GM06990 (cell line): ENCODE results near the gene F2R.

Experiments
- DNase-seq: peaks from one replicate; pipeline ENCODE4 v3.0.0-alpha.2; 2011; ENCODE audit not compliant: insufficient read length; ENCODE audit errors: extremely low read depth
- H3K27me3 ChIP-seq: replicated peaks from 2 replicates; pipeline ENCODE4 v1.6.0; 2011; ENCODE audit warnings: low read length; ENCODE audit not compliant: control insufficient read depth, insufficient read depth
- H3K36me3 ChIP-seq: 2 replicates; pipeline ENCODE4 v1.5.1; 2011; ENCODE audit warnings: low read length; ENCODE audit not compliant: control insufficient read depth, insufficient read depth
- H3K4me3 ChIP-seq: replicated peaks from 2 replicates; pipeline ENCODE4 v1.5.1; 2011; ENCODE audit warnings: low read depth, mild to moderate bottlenecking, control low read depth, low read length
- CTCF ChIP-seq: IDR thresholded peaks from 2 replicates; pipeline ENCODE4 v1.5.1; 2011; ENCODE audit warnings: low read length, control low read depth, mild to moderate bottlenecking, inconsistent platforms; ENCODE audit not compliant: insufficient read depth, poor library complexity, severe bottlenecking

Gene F2R

DNA sequence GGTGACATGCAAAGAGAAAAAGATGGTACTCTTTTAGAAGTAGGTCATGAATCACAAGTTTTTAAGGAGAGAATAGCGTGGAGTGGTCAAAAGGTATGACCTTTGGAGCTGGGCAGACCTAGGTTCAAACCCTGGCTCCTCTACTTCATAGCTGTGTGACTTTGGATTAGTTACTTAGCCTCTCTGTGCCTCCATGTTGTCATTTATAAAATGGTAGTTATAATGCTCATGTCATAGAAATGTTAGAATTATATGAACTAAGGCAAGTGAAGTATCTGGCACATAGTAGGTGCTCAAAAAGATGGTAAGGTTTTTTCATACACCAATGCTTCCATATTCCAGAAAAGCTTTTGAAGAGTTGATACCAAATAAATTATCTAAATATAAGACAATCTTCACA, 7.3 kb downstream of the F2R start:
- H3K27me3 ChIP-seq, result no peaks in the 10 kb centered on the region
- no peak overlapping the region for H3K4me3 ChIP-seq
- no peak for TF ChIP-seq CTCF
- DNase-seq, result no peak
- no peaks in the 10 kb centered on the region for H3K36me3 ChIP-seq

GRCh38 chr5:76723906-76724305, 8.0 kb downstream of the F2R start:
- H3K27me3 ChIP-seq, result no peaks in the 10 kb centered on the region
- no peaks in the 10 kb centered on the region for H3K36me3 ChIP-seq
- no peak for TF ChIP-seq CTCF
- no peak for DNase-seq
- no peak overlapping the region for H3K4me3 ChIP-seq

- H3K4me3 ChIP-seq, result no peak overlapping the region
- no peak for DNase-seq
- no peaks in the 10 kb centered on the region for H3K36me3 ChIP-seq
- TF ChIP-seq CTCF, result no peak
- no peaks in the 10 kb centered on the region for H3K27me3 ChIP-seq
Measured at GRCh38 chr5:76724871-76725270, 8.9 kb downstream of the F2R start.

- no peak overlapping the region for H3K4me3 ChIP-seq
- DNase-seq, result no peak
- H3K27me3 ChIP-seq, result no peaks in the 10 kb centered on the region
- no peaks in the 10 kb centered on the region for H3K36me3 ChIP-seq
- no peak for TF ChIP-seq CTCF
Measured at GRCh38 chr5:76728965-76729364, 13.0 kb downstream of the F2R start.

DNA sequence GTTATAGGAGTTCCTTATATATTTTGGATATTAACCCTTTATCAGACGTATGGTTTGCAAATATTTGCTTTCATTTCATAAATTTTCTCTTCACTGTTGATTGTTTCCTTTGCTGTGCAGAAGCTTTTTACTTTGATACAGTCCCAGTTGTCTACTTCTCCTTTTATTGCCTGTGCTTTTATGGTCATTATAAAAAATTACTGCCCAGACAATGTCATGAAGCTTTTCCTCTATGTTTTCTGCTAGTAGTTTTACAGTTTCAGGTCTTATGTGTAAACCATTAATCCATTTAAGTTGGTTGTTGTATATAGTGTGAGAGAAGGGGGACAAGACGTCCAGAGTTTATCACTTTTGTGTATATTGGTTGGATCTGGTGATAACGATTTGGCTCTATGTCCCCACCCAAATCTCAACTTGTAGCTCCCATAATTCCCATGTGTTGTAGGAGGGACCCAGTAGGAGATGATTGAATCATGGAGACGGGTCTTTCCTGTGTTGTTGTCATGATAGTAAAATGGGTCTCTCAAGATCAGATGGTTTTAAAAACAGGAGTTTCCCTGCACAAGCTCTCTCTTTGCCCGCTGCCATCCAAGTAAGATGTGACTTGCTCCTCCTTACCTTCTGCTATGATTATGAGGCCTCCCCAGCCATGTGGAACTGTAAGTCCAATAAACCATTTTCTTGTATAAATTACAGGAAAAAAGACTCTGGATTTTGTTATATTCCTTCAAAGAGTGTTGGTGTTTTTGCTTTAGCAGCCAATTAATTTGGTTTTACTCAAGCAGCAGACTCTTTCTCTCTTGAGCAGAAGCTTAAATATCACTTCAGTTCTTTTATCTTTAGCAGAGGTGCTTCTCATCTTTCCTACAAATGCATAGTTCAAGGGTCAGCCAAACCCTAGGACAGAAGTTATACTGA, 13.7 kb downstream of the F2R start:
- TF ChIP-seq CTCF, result no peak
- Histone ChIP-seq H3K4me3 (no peak overlapping the region), H3K27me3 (no peaks in the 10 kb centered on the region), H3K36me3 (no peaks in the 10 kb centered on the region)
- no peak for DNase-seq
